GM12865 (cell line): ENCODE data around the gene OR5B12.

Source experiments
- DNase-seq: peaks from one replicate; pipeline ENCODE4 v3.0.0; 2010; ENCODE audit warnings: low read depth
- H3K4me3 ChIP-seq: 2 replicates; pipeline ENCODE4 v1.5.1; 2011; ENCODE audit warnings: mild to moderate bottlenecking, low read depth, low read length, control low read depth
- TF ChIP-seq, protein P1 (sequence below): IDR thresholded peaks from 2 replicates; pipeline ENCODE4 v1.5.1; 2011; ENCODE audit warnings: low read length, control low read depth, low read depth, inconsistent platforms; ENCODE audit not compliant: insufficient read depth; ENCODE audit errors: missing control alignments

OR5B12 gene

GRCh38 chr11:58390551-58391063 lies 51.4 kb downstream of the OR5B12 start:
- no peak for DNase-seq
- no peak overlapping the region for H3K4me3 ChIP-seq
- TF ChIP-seq, protein P1, sequence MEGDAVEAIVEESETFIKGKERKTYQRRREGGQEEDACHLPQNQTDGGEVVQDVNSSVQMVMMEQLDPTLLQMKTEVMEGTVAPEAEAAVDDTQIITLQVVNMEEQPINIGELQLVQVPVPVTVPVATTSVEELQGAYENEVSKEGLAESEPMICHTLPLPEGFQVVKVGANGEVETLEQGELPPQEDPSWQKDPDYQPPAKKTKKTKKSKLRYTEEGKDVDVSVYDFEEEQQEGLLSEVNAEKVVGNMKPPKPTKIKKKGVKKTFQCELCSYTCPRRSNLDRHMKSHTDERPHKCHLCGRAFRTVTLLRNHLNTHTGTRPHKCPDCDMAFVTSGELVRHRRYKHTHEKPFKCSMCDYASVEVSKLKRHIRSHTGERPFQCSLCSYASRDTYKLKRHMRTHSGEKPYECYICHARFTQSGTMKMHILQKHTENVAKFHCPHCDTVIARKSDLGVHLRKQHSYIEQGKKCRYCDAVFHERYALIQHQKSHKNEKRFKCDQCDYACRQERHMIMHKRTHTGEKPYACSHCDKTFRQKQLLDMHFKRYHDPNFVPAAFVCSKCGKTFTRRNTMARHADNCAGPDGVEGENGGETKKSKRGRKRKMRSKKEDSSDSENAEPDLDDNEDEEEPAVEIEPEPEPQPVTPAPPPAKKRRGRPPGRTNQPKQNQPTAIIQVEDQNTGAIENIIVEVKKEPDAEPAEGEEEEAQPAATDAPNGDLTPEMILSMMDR = no peak
